PFSK-1 (cell line): ENCODE data around the gene AGR3.

Experiments
- POLR2AphosphoS5 ChIP-seq: IDR thresholded peaks from 2 replicates; pipeline ENCODE4 v1.6.1; 2012; ENCODE audit warnings: low read depth, mild to moderate bottlenecking, control low read depth, low read length, moderate library complexity
- SIN3A ChIP-seq: IDR thresholded peaks from 2 replicates; pipeline ENCODE4 v1.6.1; 2012; ENCODE audit warnings: mild to moderate bottlenecking, low read length, moderate library complexity, borderline replicate concordance; ENCODE audit not compliant: insufficient read depth
- TAF1 ChIP-seq: IDR thresholded peaks from 2 replicates; pipeline ENCODE4 v1.6.1; 2012; ENCODE audit warnings: low read length, control low read depth, borderline replicate concordance; ENCODE audit not compliant: insufficient read depth
- TF ChIP-seq, protein P1 (sequence below), 2 experiments: IDR thresholded peaks; 2 replicates each; pipeline versions ENCODE4 v1.6.1 to v1.8.0; 2011 to 2012; ENCODE audit warnings: low read depth in 2 of 2, low read length in 2 of 2, control low read depth in 1 of 2, inconsistent platforms in 1 of 2, mild to moderate bottlenecking in 1 of 2, moderate library complexity in 1 of 2; ENCODE audit not compliant: insufficient read depth in 1 of 2

DNA sequence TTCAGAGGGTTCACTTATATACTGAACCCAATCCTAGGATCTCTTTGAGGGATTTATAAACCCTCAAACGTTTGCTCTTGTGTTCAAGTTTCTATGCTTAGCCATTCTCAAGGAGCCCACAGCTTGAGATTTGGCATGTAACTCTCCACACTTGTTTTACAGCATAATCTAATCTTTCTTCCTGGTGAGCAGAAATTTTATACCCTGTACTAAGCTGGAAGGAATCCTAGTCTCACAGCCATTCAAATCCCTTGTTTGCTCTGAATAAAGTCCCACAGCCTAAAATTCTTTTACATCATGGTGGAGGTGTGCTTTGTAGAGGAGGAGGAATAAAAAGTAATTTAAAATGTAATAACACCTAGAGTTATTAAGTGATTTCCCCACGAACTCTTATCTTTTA lies 71.7 kb downstream of the AGR3 start:
- TF ChIP-seq POLR2AphosphoS5 (no peak), SIN3A (no peak), TAF1 (no peak)
- TF ChIP-seq, protein P1, sequence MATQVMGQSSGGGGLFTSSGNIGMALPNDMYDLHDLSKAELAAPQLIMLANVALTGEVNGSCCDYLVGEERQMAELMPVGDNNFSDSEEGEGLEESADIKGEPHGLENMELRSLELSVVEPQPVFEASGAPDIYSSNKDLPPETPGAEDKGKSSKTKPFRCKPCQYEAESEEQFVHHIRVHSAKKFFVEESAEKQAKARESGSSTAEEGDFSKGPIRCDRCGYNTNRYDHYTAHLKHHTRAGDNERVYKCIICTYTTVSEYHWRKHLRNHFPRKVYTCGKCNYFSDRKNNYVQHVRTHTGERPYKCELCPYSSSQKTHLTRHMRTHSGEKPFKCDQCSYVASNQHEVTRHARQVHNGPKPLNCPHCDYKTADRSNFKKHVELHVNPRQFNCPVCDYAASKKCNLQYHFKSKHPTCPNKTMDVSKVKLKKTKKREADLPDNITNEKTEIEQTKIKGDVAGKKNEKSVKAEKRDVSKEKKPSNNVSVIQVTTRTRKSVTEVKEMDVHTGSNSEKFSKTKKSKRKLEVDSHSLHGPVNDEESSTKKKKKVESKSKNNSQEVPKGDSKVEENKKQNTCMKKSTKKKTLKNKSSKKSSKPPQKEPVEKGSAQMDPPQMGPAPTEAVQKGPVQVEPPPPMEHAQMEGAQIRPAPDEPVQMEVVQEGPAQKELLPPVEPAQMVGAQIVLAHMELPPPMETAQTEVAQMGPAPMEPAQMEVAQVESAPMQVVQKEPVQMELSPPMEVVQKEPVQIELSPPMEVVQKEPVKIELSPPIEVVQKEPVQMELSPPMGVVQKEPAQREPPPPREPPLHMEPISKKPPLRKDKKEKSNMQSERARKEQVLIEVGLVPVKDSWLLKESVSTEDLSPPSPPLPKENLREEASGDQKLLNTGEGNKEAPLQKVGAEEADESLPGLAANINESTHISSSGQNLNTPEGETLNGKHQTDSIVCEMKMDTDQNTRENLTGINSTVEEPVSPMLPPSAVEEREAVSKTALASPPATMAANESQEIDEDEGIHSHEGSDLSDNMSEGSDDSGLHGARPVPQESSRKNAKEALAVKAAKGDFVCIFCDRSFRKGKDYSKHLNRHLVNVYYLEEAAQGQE (IDR thresholded peaks at IDR 0.05; ENCODE audit: insufficient read depth in 1 of 2, low read depth in 2 of 2, low read length in 2 of 2): no peak
